ENCODE measurements around the gene CYTIP. TPM values are rescaled to one million over a fixed set of nuclear protein-coding genes. Genes with fewer than 3 reads are reported as not detected.

Gene CYTIP
- total and polyA plus RNA-seq, 9 of the 15 experiments (the other 6 are each of a cell fraction or from before 2014, with no cell fraction given) = 0.03 to 0.35 (median 0.26) TPM; not detected in 1

- TF ChIP-seq REST (IDR thresholded peaks at IDR 0.05; ENCODE audit: borderline replicate concordance) (no peak), REST (CRISPR knock-in tag; IDR thresholded peaks at IDR 0.05; ENCODE audit: low read depth) (no peak), RBM17 (IDR thresholded peaks at IDR 0.05; ENCODE audit: borderline replicate concordance, low read depth, low read length) (no peak)
Observed at GRCh38 chr2:157386247-157386646, 57.6 kb downstream of the CYTIP start (continued).

DNA sequence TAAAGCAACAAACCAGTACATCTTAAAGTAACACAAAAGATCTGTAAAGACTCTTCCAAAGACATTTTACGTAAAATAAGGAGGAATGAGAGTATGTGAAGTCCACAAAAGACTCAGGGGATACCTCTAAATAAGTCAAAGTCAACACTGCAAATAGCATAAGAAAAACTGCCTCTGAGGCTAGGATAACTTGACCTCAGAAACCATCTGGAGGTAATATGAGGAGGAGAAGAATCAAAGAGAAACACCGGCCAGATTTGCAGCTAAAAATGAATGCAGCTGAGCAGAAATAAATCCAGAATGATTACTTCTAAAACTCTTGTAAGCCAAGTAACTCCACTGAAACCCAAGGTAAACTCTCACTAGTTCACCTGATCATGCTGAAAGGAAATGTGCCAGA is 66.0 kb downstream of the CYTIP start:
- H3K4me2 ChIP-seq (ENCODE audit: insufficient read depth, low read length) = no peak overlapping the region
- no peaks in the 10 kb centered on the region for H4K20me1 ChIP-seq (replicated peaks; ENCODE audit: control insufficient read depth, insufficient read depth, low read length)
- no peaks in the 10 kb centered on the region for H3K79me2 ChIP-seq (ENCODE audit: control insufficient read depth, insufficient read depth, low read length)
- H3K9me1 ChIP-seq (ENCODE audit: control insufficient read depth, insufficient read depth, low read length) = no peaks in the 10 kb centered on the region
- no peak for DNase-seq (ENCODE audit: extremely low read depth in 1 of 4, low spot score in 3 of 4)
- 0 out of 2 replicates have a peak, but pooled peaks cover 5% of the 10 kb centered on the region for H3K9me3 ChIP-seq (replicated peaks; ENCODE audit: control insufficient read depth, insufficient read depth, low read depth, low read length)
- no peaks in the 10 kb centered on the region for H3K36me3 ChIP-seq (ENCODE audit: control insufficient read depth, insufficient read depth, low read length)
- no peaks in the 10 kb centered on the region for H3K27me3 ChIP-seq (ENCODE audit: control insufficient read depth in 2 of 2, insufficient read depth in 2 of 2, low read length in 2 of 2)
- no peak for ATAC-seq
- H3K27ac ChIP-seq (ENCODE audit: extremely low read depth, low read depth, low read length) = no peak overlapping the region
- in situ Hi-C loops (cut with MboI) = no loop called here
- H3K9ac ChIP-seq (ENCODE audit: insufficient read depth in 1 of 2, low read depth in 2 of 2, low read length in 2 of 2) = no peak overlapping the region
- no peak for TF ChIP-seq TCF7L2 (IDR thresholded peaks at IDR 0.05; ENCODE audit: low read depth, low read length)
- TF ChIP-seq RBM25 (IDR thresholded peaks at IDR 0.05; ENCODE audit: low read depth, low read length, severe bottlenecking) = no peak
- TF ChIP-seq NR4A1 (CRISPR knock-in tag; IDR thresholded peaks at IDR 0.05) = no peak
- no peak for TF ChIP-seq NR4A1 (tag; IDR thresholded peaks at IDR 0.05)
- TF ChIP-seq ARID3B (CRISPR knock-in tag; IDR thresholded peaks at IDR 0.05; ENCODE audit: borderline replicate concordance) = no peak
- TF ChIP-seq ELF4 (CRISPR knock-in tag; IDR thresholded peaks at IDR 0.05) = no peak
- TF ChIP-seq, protein P1, sequence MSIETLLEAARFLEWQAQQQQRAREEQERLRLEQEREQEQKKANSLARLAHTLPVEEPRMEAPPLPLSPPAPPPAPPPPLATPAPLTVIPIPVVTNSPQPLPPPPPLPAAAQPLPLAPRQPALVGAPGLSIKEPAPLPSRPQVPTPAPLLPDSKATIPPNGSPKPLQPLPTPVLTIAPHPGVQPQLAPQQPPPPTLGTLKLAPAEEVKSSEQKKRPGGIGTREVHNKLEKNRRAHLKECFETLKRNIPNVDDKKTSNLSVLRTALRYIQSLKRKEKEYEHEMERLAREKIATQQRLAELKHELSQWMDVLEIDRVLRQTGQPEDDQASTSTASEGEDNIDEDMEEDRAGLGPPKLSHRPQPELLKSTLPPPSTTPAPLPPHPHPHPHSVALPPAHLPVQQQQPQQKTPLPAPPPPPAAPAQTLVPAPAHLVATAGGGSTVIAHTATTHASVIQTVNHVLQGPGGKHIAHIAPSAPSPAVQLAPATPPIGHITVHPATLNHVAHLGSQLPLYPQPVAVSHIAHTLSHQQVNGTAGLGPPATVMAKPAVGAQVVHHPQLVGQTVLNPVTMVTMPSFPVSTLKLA (conservative IDR thresholded peaks at IDR 0.05) = no peak
- no peak overlapping the region for H3K4me3 ChIP-seq
- FAIRE-seq = no peak
- WGBS (ENCODE audit: insufficient coverage, low coverage, missing lambda C conversion rate) = 0% methylated on average over 2 of the region's 2 CpGs
- POLR2A ChIA-PET = no interaction called here
- intact Hi-C loops (cut with micrococcal nuclease) = no loop called here
- H2AFZ ChIP-seq (ENCODE audit: low read depth, low read length) = no peak overlapping the region
- no TSS peak for BruUV-seq (replicated peaks)
- CTCF ChIA-PET (ENCODE audit: low intra/inter-chr PET ratio) = no interaction called here
- no peaks in the 10 kb centered on the region for H3K4me1 ChIP-seq (replicated peaks in 1 of 2; ENCODE audit: control insufficient read depth in 2 of 2, insufficient read depth in 2 of 2, low read length in 2 of 2)
